D721Med (cell line): ENCODE data around the gene BTBD19.

Experiments used
- DNase-seq: peaks from one replicate; pipeline ENCODE4 v3.0.0; 2011; ENCODE audit warnings: low spot score; ENCODE audit not compliant: insufficient read length
- FAIRE-seq: peaks from 2 replicates; lab custom pipeline; 2011; peaks lifted over from hg19 to GRCh38; lab: Jason Lieb, UNC
- CTCF ChIP-seq: IDR thresholded peaks from 2 replicates; pipeline ENCODE4 v1.5.1; 2012; ENCODE audit warnings: mild to moderate bottlenecking, control low read depth; ENCODE audit not compliant: insufficient read depth; ENCODE audit errors: missing control alignments

BTBD19 gene

GRCh38 chr1:44776730-44777068 is 31.6 kb upstream of the BTBD19 start:
- no peak for FAIRE-seq
- DNase-seq, result no peak
- no peak for TF ChIP-seq CTCF

GRCh38 chr1:44777547-44777946 is 30.8 kb upstream of the BTBD19 start:
- FAIRE-seq, result no peak
- no peak for TF ChIP-seq CTCF
- DNase-seq, result no peak

GRCh38 chr1:44777969-44778635 is 30.2 kb upstream of the BTBD19 start:
- no peak for TF ChIP-seq CTCF
- DNase-seq (no peak), FAIRE-seq (no peak)

- TF ChIP-seq CTCF, result no peak
- DNase-seq, result no peak
- FAIRE-seq, result no peak
Observed at GRCh38 chr1:44778705-44779576, 29.4 kb upstream of the BTBD19 start.

- TF ChIP-seq CTCF, result no peak
- no peak for FAIRE-seq
- no peak for DNase-seq
Observed at GRCh38 chr1:44780583-44781121, 27.7 kb upstream of the BTBD19 start.

- FAIRE-seq, result no peak
- DNase-seq, result no peak
- no peak for TF ChIP-seq CTCF
Observed at GRCh38 chr1:44783697-44784093, 24.6 kb upstream of the BTBD19 start.
